Sigmoid colon (tissue), 7 donors: Measurements from ENCODE around the gene SF1. TPM values are rescaled to one million over a fixed set of nuclear protein-coding genes. Genes with fewer than 3 reads are reported as not detected.

ENCODE experiments used
- DNase-seq: peaks from one replicate; pipeline ENCODE4 v3.0.0-alpha.2; 2019
- H3K27ac ChIP-seq, 4 donors: fragments of 200-600 bp; sonication (generic); one replicate each; pipeline ENCODE4 v1.5.1; 2016 to 2019; ENCODE audit warnings: mild to moderate bottlenecking in 1 of 4
- H3K27me3 ChIP-seq, 3 donors: fragments of 200-600 bp; sonication (generic); one replicate each; pipeline ENCODE4 v1.5.1; 2019; ENCODE audit warnings: mild to moderate bottlenecking in 1 of 3
- H3K36me3 ChIP-seq, 4 donors: fragments of 200-600 bp; sonication (generic); one replicate each; pipeline ENCODE4 v1.5.1; 2016 to 2019
- H3K4me1 ChIP-seq, 4 donors: fragments of 200-600 bp; sonication (generic); one replicate each; pipeline ENCODE4 v1.5.1; 2017 to 2019
- H3K4me3 ChIP-seq, 4 donors: fragments of 200-600 bp; sonication (generic); one replicate each; pipeline ENCODE4 v1.5.1; 2017 to 2019; ENCODE audit warnings: mild to moderate bottlenecking in 2 of 4, moderate library complexity in 1 of 4
- H3K9me3 ChIP-seq, 4 donors: fragments of 200-600 bp in 3 of 4; sonication (generic) in 3 of 4; one replicate each; pipeline versions ENCODE4 v1.5.1 to v1.6.1; 2013 to 2019
- CTCF ChIP-seq, 4 experiments: fragments of 450-650 bp in 3 of 4; fragments of 200-600 bp in 1 of 4; IDR thresholded peaks; one replicate each; pipeline ENCODE4 v1.5.1; 2016 to 2019; ENCODE audit warnings: antibody characterized with exemption in 4 of 4, mild to moderate bottlenecking in 3 of 4, moderate library complexity in 2 of 4
- EP300 ChIP-seq, 4 donors: sonication (generic); formaldehyde crosslinking; IDR thresholded peaks; one replicate each; pipeline ENCODE4 v1.6.1; 2017; ENCODE audit warnings: antibody characterized with exemption in 4 of 4
- POLR2A ChIP-seq, 2 donors: fragments of 450-650 bp; IDR thresholded peaks; one replicate each; pipeline ENCODE4 v1.6.1; 2016; ENCODE audit warnings: antibody characterized with exemption in 2 of 2, mild to moderate bottlenecking in 2 of 2, moderate library complexity in 2 of 2
- POLR2AphosphoS5 ChIP-seq, 4 donors: sonication (generic); formaldehyde crosslinking; IDR thresholded peaks; one replicate each; pipeline ENCODE4 v1.6.1; 2017; ENCODE audit warnings: antibody characterized with exemption in 4 of 4
- WGBS, 2 donors: extraction: QIAGEN DNeasy Blood & Tissue Kit; methylation state at CpG; one replicate each; pipeline ENCODE4 v1.1.7; 2013; 5-methylcytosine and 5-hydroxymethylcytosine counted together
- intact Hi-C: fragments of 100-400 bp; cut with DNase I; formaldehyde crosslinking; loops from one replicate; pipeline ENCODE4 v1.15.1; 2023
- polyA plus RNA-seq, 3 donors: library from polyadenylated mRNA; stranded (reverse); fragments of 200-250 nt; gene quantifications; one replicate each; pipeline ENCODE4 v1.2.3, GENCODE V29; 2013
- total RNA-seq, 4 donors: library from RNA; depleted of rRNA; stranded (reverse); fragments of >200 nt; gene quantifications; one replicate each; pipeline ENCODE4 v1.1.0, GENCODE V29; 2016
- donor health status: healthy with polysubstance abuse.
- donor health status: Bipolar disorder and iron deficiency.
- donor health status: healthy.

SF1 gene
- total and polyA plus RNA-seq, 7 donors: 36.5 to 381 (median 185) TPM

GRCh38 chr11:64810891-64811272, 32.5 kb upstream of the SF1 start:
- intact Hi-C loops: no loop called here
- Histone ChIP-seq H3K4me1 (peaks cover 0 to 20% (median 16%) of the 10 kb centered on the region in 4 donors), H3K27me3 (no peaks in the 10 kb centered on the region), H3K36me3 (peaks cover 0 to 22% (median 9%) of the 10 kb centered on the region in 4 donors), H3K9me3 (no peaks in the 10 kb centered on the region), H3K27ac (peak overlapping the region; percentile 79 to 82 (median 82)), H3K4me3 (peak overlapping the region in 3 of 4 donors; percentile 81 to 97 (median 97))
- DNase-seq: peak; percentile 65
- no peak for TF ChIP-seq POLR2A (IDR thresholded peaks at IDR 0.05)
- TF ChIP-seq CTCF (IDR thresholded peaks at IDR 0.05): no peak
- TF ChIP-seq EP300 (IDR thresholded peaks at IDR 0.05): no peak
- no peak for TF ChIP-seq POLR2AphosphoS5 (IDR thresholded peaks at IDR 0.05)
- 39 to 45% methylated on average over 17 of the region's 17 CpGs for WGBS, 2 donors

- H3K36me3 ChIP-seq: peaks cover 0 to 27% (median 13%) of the 10 kb centered on the region in 4 donors
- peak within 1 kb of the TSS; percentile 79 to 82 (median 82) for H3K27ac ChIP-seq
- TF ChIP-seq POLR2A (IDR thresholded peaks at IDR 0.05) (peak; percentile 52 to 73), POLR2AphosphoS5 (IDR thresholded peaks at IDR 0.05) (peak; percentile 74 to 91 (median 87)), CTCF (IDR thresholded peaks at IDR 0.05) (no peak), EP300 (IDR thresholded peaks at IDR 0.05) (peak in 1 of 4 donors; percentile 5)
- intact Hi-C loops: no loop called here
- no peaks in the 10 kb centered on the region for H3K27me3 ChIP-seq
- DNase-seq: peak; percentile 98
- WGBS, 2 donors: 0 to 1% methylated on average over 46 of the region's 46 CpGs
- H3K4me1 ChIP-seq: peaks cover 0 to 20% (median 16%) of the 10 kb centered on the region in 4 donors
- H3K4me3 ChIP-seq: peak within 1 kb of the TSS; percentile 60 to 97 (median 89)
- no peaks in the 10 kb centered on the region for H3K9me3 ChIP-seq
Measured at GRCh38 chr11:64810271-64810890, 32.0 kb upstream of the SF1 start, which contains the start of gene MEN1. Gene MEN1 (minus strand): TSS chr11:64810551. CDS start chr11:64810109, 442 bp downstream.

GRCh38 chr11:64809781-64810241, 31.5 kb upstream of the SF1 start:
- TF ChIP-seq POLR2AphosphoS5 (IDR thresholded peaks at IDR 0.05): no peak
- no peak for TF ChIP-seq EP300 (IDR thresholded peaks at IDR 0.05)
- no peak for TF ChIP-seq CTCF (IDR thresholded peaks at IDR 0.05)
- TF ChIP-seq POLR2A (IDR thresholded peaks at IDR 0.05): no peak
- no peak for DNase-seq
- 1 to 4% methylated on average over 44 of the region's 44 CpGs for WGBS, 2 donors
- no peaks in the 10 kb centered on the region for H3K9me3 ChIP-seq
- peak overlapping the region; percentile 60 to 97 (median 89) for H3K4me3 ChIP-seq
- H3K36me3 ChIP-seq: peaks cover 0 to 33% (median 18%) of the 10 kb centered on the region in 4 donors
- no peaks in the 10 kb centered on the region for H3K27me3 ChIP-seq
- peaks cover 0 to 20% (median 16%) of the 10 kb centered on the region in 4 donors for H3K4me1 ChIP-seq
- intact Hi-C loops: no loop called here
- H3K27ac ChIP-seq: peak overlapping the region; percentile 79 to 82 (median 82)

- intact Hi-C loops: no loop called here
- DNase-seq: no peak
- no peak overlapping the region for H3K27ac ChIP-seq
- WGBS, 2 donors: 95 to 97% methylated on average over 9 of the region's 9 CpGs
- no peaks in the 10 kb centered on the region for H3K27me3 ChIP-seq
- H3K4me1 ChIP-seq: peaks cover 0 to 47% (median 35%) of the 10 kb centered on the region in 4 donors
- H3K36me3 ChIP-seq: peaks cover 0 to 35% (median 20%) of the 10 kb centered on the region in 4 donors
- TF ChIP-seq POLR2AphosphoS5 (IDR thresholded peaks at IDR 0.05) (no peak), CTCF (IDR thresholded peaks at IDR 0.05) (no peak), EP300 (IDR thresholded peaks at IDR 0.05) (no peak), POLR2A (IDR thresholded peaks at IDR 0.05) (no peak)
- H3K4me3 ChIP-seq: no peak overlapping the region
- no peaks in the 10 kb centered on the region for H3K9me3 ChIP-seq
Measured at GRCh38 chr11:64805481-64805880, 27.1 kb upstream of the SF1 start.
